GM23338 (cell line): ENCODE measurements around the gene NOTCH3. TPM values are rescaled to one million over a fixed set of nuclear protein-coding genes. Genes with fewer than 3 reads are reported as not detected.

Experiments
- ATAC-seq: fragments of 200-7000 bp; cut with Tn5 transposase; 3 replicates; pipeline ENCODE4 v1.9.1; 2020
- DNase-seq: peaks from one replicate; pipeline ENCODE4 v3.0.0-alpha.2; 2015; ENCODE audit warnings: low spot score
- H2AFZ ChIP-seq: fragments of 200-600 bp; sonication (generic); 2 replicates; pipeline ENCODE4 v1.8.0; 2016; ENCODE audit warnings: antibody characterized with exemption, mild to moderate bottlenecking, moderate library complexity
- H3F3A ChIP-seq: fragments of 200-600 bp; sonication (generic); replicated peaks from 2 replicates; pipeline ENCODE4 v1.8.0; 2017; ENCODE audit warnings: antibody characterized with exemption, mixed run types, low read depth
- H3K27ac ChIP-seq: fragments of 200-600 bp; sonication (generic); 2 replicates; pipeline ENCODE4 v1.6.1; 2016; ENCODE audit warnings: low read depth
- H3K27me3 ChIP-seq: fragments of 200-600 bp; sonication (generic); 2 replicates; pipeline ENCODE4 v1.8.0; 2016; ENCODE audit warnings: mild to moderate bottlenecking, mixed run types, moderate library complexity; ENCODE audit not compliant: insufficient read depth
- H3K36me3 ChIP-seq: fragments of 200-600 bp; sonication (generic); 2 replicates; pipeline ENCODE4 v1.8.0; 2016; ENCODE audit warnings: mild to moderate bottlenecking; ENCODE audit not compliant: insufficient read depth
- H3K4me1 ChIP-seq: fragments of 200-600 bp; sonication (generic); 2 replicates; pipeline ENCODE4 v1.8.0; 2016; ENCODE audit warnings: mild to moderate bottlenecking, moderate library complexity; ENCODE audit not compliant: insufficient read depth
- H3K4me2 ChIP-seq: fragments of 200-600 bp; sonication (generic); 2 replicates; pipeline ENCODE4 v1.7.1; 2017; ENCODE audit warnings: mixed run types
- H3K4me3 ChIP-seq: fragments of 200-600 bp; sonication (generic); 2 replicates; pipeline ENCODE4 v1.6.1; 2016; ENCODE audit warnings: mixed run types
- H3K79me2 ChIP-seq: fragments of 200-600 bp; sonication (generic); replicated peaks from 2 replicates; pipeline ENCODE4 v1.8.0; 2017; ENCODE audit warnings: mild to moderate bottlenecking; ENCODE audit not compliant: insufficient read depth
- H3K9me2 ChIP-seq: fragments of 200-600 bp; sonication (generic); 2 replicates; pipeline ENCODE4 v1.8.0; 2017; ENCODE audit not compliant: insufficient read depth
- H4K20me1 ChIP-seq: fragments of 200-600 bp; sonication (generic); replicated peaks from 2 replicates; pipeline ENCODE4 v1.8.0; 2017; ENCODE audit warnings: mild to moderate bottlenecking; ENCODE audit not compliant: insufficient read depth
- H3K27ac Mint-ChIP-seq: 2 replicates; pipeline ENCODE4 v1.8.0; 2020; ENCODE audit warnings: inconsistent platforms, mild to moderate bottlenecking, moderate library complexity, mixed read lengths
- H3K27me3 Mint-ChIP-seq: 3 replicates; pipeline ENCODE4 v1.8.0; 2022; ENCODE audit warnings: low read depth, mild to moderate bottlenecking, moderate library complexity, mixed read lengths, inconsistent platforms; ENCODE audit not compliant: insufficient read depth, poor library complexity
- H3K36me3 Mint-ChIP-seq: 3 replicates; pipeline ENCODE4 v1.8.0; 2021; ENCODE audit warnings: low read depth, mild to moderate bottlenecking, inconsistent platforms, moderate library complexity, mixed read lengths
- H3K4me1 Mint-ChIP-seq: 3 replicates; pipeline ENCODE4 v1.8.0; 2020; ENCODE audit warnings: mild to moderate bottlenecking, inconsistent platforms, mixed read lengths
- H3K4me3 Mint-ChIP-seq: 3 replicates; pipeline ENCODE4 v1.8.0; 2021; ENCODE audit warnings: moderate library complexity, mild to moderate bottlenecking, inconsistent platforms, mixed read lengths
- H3K9me3 Mint-ChIP-seq: 3 replicates; pipeline ENCODE4 v1.8.0; 2020; ENCODE audit warnings: moderate library complexity, mild to moderate bottlenecking, inconsistent platforms, mixed read lengths
- EZH2 ChIP-seq: fragments of 200-600 bp; sonication (generic); IDR thresholded peaks from one replicate; pipeline ENCODE4 v1.8.0; 2017; ENCODE audit warnings: antibody characterized with exemption, mild to moderate bottlenecking, low read depth; ENCODE audit not compliant: unreplicated experiment
- EZH2phosphoT487 ChIP-seq: fragments of 200-600 bp; sonication (generic); IDR thresholded peaks from one replicate; pipeline ENCODE4 v1.8.1; 2018; ENCODE audit warnings: antibody characterized with exemption; ENCODE audit not compliant: unreplicated experiment
- POLR2AphosphoS5 ChIP-seq: IDR thresholded peaks from 2 replicates; pipeline ENCODE4 v1.6.1; 2016; ENCODE audit warnings: antibody characterized with exemption, low read depth
- ZNF331 ChIP-seq: fragments of 250-450 bp; sonication (Bioruptor Pico); IDR thresholded peaks from 2 replicates; pipeline ENCODE4 v1.5.0; 2020; ENCODE audit warnings: low read depth, mild to moderate bottlenecking, moderate library complexity
- ZNF462 ChIP-seq: fragments of 250-450 bp; sonication (Bioruptor Pico); IDR thresholded peaks from 2 replicates; pipeline ENCODE4 v1.5.0; 2020; ENCODE audit warnings: mild to moderate bottlenecking, moderate library complexity
- long read RNA-seq: library from polyadenylated mRNA; unstranded; transcript quantifications from one replicate; pipeline ENCODE4 v2.0.0, GENCODE V29; 2020; ENCODE audit not compliant: unreplicated experiment
- polyA plus RNA-seq: library from polyadenylated mRNA; unstranded; fragments of >200 nt; fragmentation: Nextera tagmentation; extraction: Ambion mirVana; gene quantifications from 2 replicates; pipeline ENCODE4 v1.2.1, GENCODE V29; 2016
- total RNA-seq: library from RNA; depleted of rRNA; stranded (reverse); fragments of >200 nt; shearing (Covaris generic); gene quantifications from 2 replicates; pipeline ENCODE4 v1.2.3, GENCODE V29; 2014; rRNA removed

The NOTCH3 gene
- total RNA-seq (151 and 172 TPM in 2 replicates), polyA plus RNA-seq (24.3 and 25.0 TPM in 2 replicates)
- long read RNA-seq, partial matches to known transcripts = 0 of 4 reads
- long read RNA-seq, other reads (novel, unspliced or antisense) = 4 of 4 reads

DNA sequence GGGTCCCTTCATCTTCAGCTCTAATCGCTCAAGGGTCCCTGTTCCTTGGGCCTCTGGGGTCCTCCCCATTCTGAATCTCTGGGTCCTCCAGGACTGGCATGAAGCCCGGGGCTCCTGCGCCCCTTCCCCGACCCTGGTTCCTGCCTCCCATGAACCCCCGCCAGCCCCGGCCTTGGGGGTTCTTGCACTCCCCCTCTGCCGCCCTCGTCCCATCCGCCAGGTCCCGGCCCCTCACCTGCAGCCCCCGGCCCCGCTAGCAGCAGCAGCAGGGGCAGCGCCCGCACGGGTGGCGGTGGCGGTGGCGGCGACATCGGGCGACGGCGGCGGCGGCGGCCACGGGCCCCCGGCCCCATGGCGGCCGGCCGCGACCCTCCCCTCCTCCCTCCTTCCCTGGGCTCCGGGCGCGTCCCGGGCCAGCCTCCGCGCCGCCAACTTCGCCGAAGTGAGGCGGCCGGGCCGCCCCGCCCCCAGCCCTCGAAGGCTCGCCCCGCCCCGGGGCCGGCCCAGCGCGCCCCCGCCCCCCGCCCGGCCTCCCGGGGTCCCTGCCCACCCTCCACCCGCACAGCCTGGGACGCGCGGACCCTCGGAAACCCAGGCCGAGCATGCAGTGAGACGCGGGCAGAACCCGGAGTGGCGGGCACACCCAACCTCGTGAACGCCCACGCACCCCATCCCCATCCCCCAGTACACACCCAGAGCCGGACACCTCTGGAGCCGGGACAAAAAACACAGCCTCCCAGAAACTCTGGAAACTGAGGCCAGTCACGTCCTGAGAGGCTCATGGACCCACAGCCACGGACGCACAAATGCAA lies at the start of gene NOTCH3:
TSS of gene NOTCH3 (minus strand) at position 443 of the 812 bp plus-strand sequence. CDS start at position 353, 90 bp downstream.
- H3K4me3 Mint-ChIP-seq = peak within 1 kb of the TSS; percentile 83
- no peaks in the 10 kb centered on the region; the same call in 2 of the 3 replicates for H3K9me3 Mint-ChIP-seq
- H3K27ac Mint-ChIP-seq = no peak within 1 kb of the TSS; the same call in 1 of the 2 replicates
- peaks cover 26% of the 10 kb centered on the region for H3K4me1 Mint-ChIP-seq
- H3F3A ChIP-seq = peaks cover 27% of the 10 kb centered on the region
- no peaks in the 10 kb centered on the region; the same call in 1 of the 2 replicates for H4K20me1 ChIP-seq
- peak within 1 kb of the TSS; percentile 88 for H3K4me2 ChIP-seq
- peak within 1 kb of the TSS; percentile 59; the same call in 1 of the 2 replicates for H3K27ac ChIP-seq
- TF ChIP-seq POLR2AphosphoS5 (peak; percentile 64; the same call in 1 of the 2 replicates), EZH2 (no peak), ZNF331 (CRISPR knock-in tag) (no peak), ZNF462 (CRISPR knock-in tag) (no peak), EZH2phosphoT487 (no peak)
- peak within 1 kb of the TSS; percentile 94 for H3K4me3 ChIP-seq
- peak; percentile 35 for ATAC-seq
- peaks cover 24% of the 10 kb centered on the region for H3K36me3 Mint-ChIP-seq
- peaks cover 24% of the 10 kb centered on the region for H3K79me2 ChIP-seq
- H3K36me3 ChIP-seq = 0 out of 2 replicates have a peak, but pooled peaks cover 4% of the 10 kb centered on the region
- H2AFZ ChIP-seq = peak within 1 kb of the TSS; percentile 73
- no peaks in the 10 kb centered on the region for H3K27me3 ChIP-seq
- no peaks in the 10 kb centered on the region for H3K9me2 ChIP-seq
- H3K27me3 Mint-ChIP-seq = peaks cover 22% of the 10 kb centered on the region
- H3K4me1 ChIP-seq = peaks cover 13% of the 10 kb centered on the region
- peak; percentile 79 for DNase-seq
